GM04503 (cell line): ENCODE data around the gene ST6GALNAC3.
"Not testable (repeated sequence)": the region's sequence is repeated elsewhere in the genome, so short reads cannot be mapped to it uniquely, and the experiment has no call there.

Source experiments
- DNase-seq: peaks from one replicate; pipeline ENCODE4 v3.0.0-alpha.2; 2012; ENCODE audit warnings: low read depth

ST6GALNAC3 gene

GRCh38 chr1:76074321-76075187 lies at the start of gene ST6GALNAC3:
Gene ST6GALNAC3, plus strand, starts transcription at chr1:76074746.
- DNase-seq: no peak

- DNase-seq: no peak
These were observed 47.2 kb upstream of the ST6GALNAC3 start for GRCh38 chr1:76027341-76027740.

GRCh38 chr1:76029331-76029730 lies 45.2 kb upstream of the ST6GALNAC3 start:
- DNase-seq: no peak

- DNase-seq: no peak
These were observed 43.0 kb upstream of the ST6GALNAC3 start for GRCh38 chr1:76031496-76031895.

- no peak for DNase-seq
These were observed 40.6 kb upstream of the ST6GALNAC3 start for GRCh38 chr1:76033800-76034475.

GRCh38 chr1:76035053-76035452 lies 39.5 kb upstream of the ST6GALNAC3 start:
- no peak for DNase-seq

- no peak for DNase-seq
These were observed 37.2 kb upstream of the ST6GALNAC3 start for GRCh38 chr1:76037324-76037723.

GRCh38 chr1:76038287-76039004 lies 36.1 kb upstream of the ST6GALNAC3 start:
- no peak for DNase-seq

- DNase-seq: no peak
These were observed 28.4 kb upstream of the ST6GALNAC3 start for GRCh38 chr1:76046149-76046548.

GRCh38 chr1:76048219-76048618 lies 26.3 kb upstream of the ST6GALNAC3 start:
- no peak for DNase-seq

GRCh38 chr1:76048926-76049325 lies 25.6 kb upstream of the ST6GALNAC3 start:
- DNase-seq: no peak

- no peak for DNase-seq
These were observed 25.0 kb upstream of the ST6GALNAC3 start for GRCh38 chr1:76049498-76049897.

GRCh38 chr1:76050073-76050472 lies 24.5 kb upstream of the ST6GALNAC3 start:
- not testable (repeated sequence) for DNase-seq

- no peak for DNase-seq
These were observed 21.5 kb upstream of the ST6GALNAC3 start for GRCh38 chr1:76053021-76053420.

GRCh38 chr1:76054359-76054758 lies 20.2 kb upstream of the ST6GALNAC3 start:
- no peak for DNase-seq

GRCh38 chr1:76055987-76056386 lies 18.6 kb upstream of the ST6GALNAC3 start:
- no peak for DNase-seq

- no peak for DNase-seq
These were observed 15.1 kb upstream of the ST6GALNAC3 start for GRCh38 chr1:76059451-76059850.

GRCh38 chr1:76065270-76065669 lies 9.3 kb upstream of the ST6GALNAC3 start:
- no peak for DNase-seq

GRCh38 chr1:76066394-76066793 lies 8.2 kb upstream of the ST6GALNAC3 start:
- DNase-seq: no peak

GRCh38 chr1:76068542-76068941 lies 6.0 kb upstream of the ST6GALNAC3 start:
- DNase-seq: no peak

- DNase-seq: no peak
These were observed 5.5 kb upstream of the ST6GALNAC3 start for GRCh38 chr1:76068953-76069561.

GRCh38 chr1:76070538-76070937 lies 4.0 kb upstream of the ST6GALNAC3 start:
- no peak for DNase-seq
